PFSK-1 (cell line): Measurements from ENCODE around the gene SFTPA1.

Experiments used
- POLR2AphosphoS5 ChIP-seq: IDR thresholded peaks from 2 replicates; pipeline ENCODE4 v1.6.1; 2012; ENCODE audit warnings: low read depth, mild to moderate bottlenecking, control low read depth, low read length, moderate library complexity
- TAF1 ChIP-seq: IDR thresholded peaks from 2 replicates; pipeline ENCODE4 v1.6.1; 2012; ENCODE audit warnings: low read length, control low read depth, borderline replicate concordance; ENCODE audit not compliant: insufficient read depth

- TF ChIP-seq TAF1 (no peak), POLR2AphosphoS5 (no peak)
Measured at GRCh38 chr10:79563426-79563825, 47.3 kb upstream of the SFTPA1 start.
